Activated naive CD4-positive, alpha-beta T cell (primary cell): ENCODE measurements around the gene MYH7.
"Not testable (repeated sequence)": the region's sequence is repeated elsewhere in the genome, so short reads cannot be mapped to it uniquely, and the experiment has no call there.

Experiments
- DNase-seq, 4 experiments: peaks; one replicate each; lab custom pipeline; 2025; lab: John Stamatoyannopoulos, UW

MYH7 gene

DNA sequence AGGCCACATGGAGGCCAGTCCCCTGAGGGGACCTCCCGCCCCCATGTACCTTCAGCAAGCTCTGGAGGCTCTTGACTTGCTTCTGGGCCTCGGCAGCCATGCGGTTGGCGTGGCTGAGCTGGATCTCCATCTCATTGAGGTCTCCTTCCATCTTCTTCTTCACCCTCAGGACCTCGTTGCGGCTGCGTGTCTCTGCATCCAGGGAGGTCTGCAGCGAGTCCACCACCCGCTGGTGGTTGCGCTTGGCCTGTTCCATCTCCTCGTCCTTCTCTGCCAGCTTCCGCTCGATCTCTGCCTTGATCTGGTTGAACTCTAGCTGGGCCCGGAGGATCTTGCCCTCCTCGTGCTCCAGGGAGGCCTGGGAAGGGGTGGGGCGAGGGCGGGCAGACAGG lies 49.2 kb downstream of the MYH7 start:
- not testable (repeated sequence) for DNase-seq

DNA sequence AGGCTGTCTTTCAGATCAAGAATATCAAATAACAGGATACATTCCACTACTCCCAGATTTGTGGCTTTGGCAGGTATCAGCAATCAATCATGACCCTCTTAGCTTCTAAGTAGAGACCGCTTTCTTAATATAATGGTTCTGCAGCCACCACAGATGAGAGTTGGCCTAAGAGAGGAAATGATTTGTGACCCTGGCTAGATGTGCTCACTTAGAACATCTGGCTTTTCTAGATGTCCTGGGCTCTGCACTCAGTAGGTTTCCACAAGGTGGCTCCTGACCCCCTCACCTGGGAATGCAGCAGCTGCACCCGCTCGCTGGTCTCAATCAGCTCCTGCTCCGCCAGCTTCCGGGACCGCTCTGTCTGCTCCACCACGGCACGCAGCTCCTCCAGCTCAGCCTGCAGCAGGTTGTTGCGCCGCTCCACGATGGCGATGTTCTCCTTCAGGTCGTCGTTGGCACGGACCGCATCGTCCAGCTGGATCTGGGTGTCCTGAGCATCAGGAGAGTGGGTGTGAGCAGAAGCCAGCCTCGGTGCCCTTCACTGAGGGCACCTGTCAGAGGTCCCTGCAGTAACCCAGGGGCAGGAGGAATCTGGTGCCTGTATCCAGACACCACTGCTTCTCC lies 49.7 kb downstream of the MYH7 start:
- no peak for DNase-seq

DNA sequence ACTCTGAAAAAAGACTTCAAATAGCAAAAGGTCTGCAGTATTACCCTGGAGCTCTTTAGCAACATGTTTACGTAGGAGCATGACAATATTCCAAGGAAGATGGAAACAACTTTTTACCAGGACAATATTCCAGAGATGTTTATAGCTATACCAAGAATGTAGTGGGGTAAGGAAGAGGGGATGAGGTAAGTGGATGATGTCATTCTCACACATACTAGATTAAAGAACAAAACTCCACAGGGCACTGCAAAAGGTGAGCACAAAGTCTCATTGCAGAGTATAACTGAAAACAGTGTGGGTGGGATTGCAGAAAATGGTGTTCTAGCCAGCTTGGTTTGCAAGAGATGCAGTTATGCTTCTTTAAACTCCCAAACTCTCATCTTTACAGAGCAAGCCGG lies 50.2 kb downstream of the MYH7 start:
- no peak for DNase-seq

DNA sequence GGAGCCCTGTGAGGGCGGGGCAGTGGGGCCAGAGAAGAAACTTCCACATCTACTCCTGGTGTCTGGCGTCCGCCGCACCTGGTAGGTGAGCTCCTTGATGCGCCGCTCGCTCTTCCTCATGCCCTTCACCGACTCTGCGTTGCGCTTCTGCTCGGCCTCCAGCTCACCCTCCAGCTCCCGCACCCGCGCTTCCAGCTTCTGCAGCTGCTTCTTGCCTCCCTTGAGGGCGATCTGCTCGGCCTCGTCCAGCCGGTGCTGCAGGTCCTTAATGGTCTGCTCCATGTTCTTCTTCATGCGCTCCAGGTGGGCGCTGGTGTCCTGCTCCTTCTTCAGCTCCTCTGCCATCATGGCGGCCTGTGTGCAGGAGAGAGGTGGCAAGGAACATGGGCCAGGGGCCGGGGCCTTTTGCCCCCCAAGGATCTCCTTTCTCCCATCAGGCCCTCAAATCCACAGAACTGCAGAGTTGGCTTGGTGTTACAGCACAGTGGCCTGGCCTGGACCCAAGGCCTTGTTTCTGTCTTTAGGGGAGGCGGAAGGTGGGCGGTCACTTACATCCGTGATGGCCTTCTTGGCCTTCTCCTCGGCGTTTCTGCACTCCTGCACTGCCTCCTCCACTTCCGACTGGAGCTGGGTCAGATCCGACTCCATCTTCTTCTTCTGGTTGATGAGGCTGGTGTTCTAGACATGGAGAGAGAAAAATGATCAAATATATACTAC lies 50.9 kb downstream of the MYH7 start:
- no peak for DNase-seq

DNA sequence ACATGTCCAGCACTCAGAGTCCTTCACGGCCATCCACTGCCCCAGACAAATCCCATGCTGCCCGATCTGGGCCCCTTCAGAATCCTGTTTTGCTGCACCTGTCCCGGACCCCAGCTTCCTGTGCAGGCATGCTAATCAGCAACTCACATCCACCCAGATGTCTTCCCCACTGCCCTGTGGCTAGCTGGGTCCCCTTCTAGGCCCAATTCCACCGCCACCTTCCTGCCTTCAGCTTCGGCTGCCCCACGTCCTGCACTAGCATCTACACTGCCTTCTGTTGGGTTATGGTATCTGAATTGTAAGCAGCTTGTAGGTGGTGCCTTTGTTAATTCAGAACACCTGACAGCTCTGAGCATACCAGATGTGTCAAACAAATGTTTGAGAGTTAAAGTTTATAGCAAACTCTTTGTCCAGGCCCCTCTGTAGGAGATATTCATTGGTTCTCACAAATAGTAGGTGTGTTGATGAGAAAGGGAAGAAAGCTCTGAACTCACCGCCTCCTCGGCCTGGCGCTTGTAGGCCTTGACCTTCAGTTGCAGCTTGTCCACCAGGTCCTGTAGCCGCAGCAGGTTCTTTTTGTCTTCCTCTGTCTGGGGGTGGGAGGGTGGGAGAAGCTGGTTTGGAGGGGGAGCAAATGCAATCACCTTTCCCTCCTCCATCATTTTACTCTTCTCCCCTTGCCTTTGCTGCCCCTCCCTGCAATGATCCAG lies 52.6 kb downstream of the MYH7 start:
- DNase-seq = no peak

DNA sequence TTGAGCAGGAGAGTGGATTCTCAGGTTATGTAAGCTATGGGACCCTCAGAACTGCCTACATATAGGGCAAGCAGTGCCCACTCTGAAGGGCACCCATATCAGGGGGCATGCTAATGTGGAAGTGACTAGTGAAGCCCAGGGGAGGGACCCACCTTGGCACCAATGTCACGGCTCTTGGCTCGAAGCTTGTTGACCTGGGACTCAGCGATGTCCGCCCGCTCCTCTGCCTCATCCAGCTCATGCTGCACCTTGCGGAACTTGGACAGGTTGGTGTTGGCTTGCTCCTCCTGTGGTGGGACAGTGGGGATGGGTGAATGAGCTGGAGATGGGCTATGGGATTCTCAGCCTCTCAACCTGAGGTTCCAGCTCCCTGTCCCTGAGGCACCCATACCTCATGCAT lies 53.2 kb downstream of the MYH7 start:
- DNase-seq = no peak

DNA sequence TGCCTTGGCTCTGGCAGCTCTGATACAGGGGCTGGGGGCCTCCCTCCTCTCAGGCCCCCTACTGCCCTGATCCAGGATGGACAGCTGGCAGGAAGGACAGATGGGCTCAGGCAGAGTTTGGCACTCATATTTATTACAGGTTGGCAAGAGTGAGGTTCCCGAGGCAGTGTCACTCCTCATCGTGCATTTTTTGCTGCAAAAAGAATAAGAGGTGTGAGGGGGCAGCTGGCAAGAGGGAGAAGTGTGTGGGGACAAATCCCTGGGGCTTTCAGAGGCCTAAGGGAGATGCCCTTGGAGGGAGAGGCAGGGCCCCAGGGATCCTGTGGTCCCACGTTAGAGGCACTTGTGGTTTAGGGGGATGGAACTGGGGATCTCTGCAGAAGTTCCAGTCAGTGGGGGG lies 53.6 kb downstream of the MYH7 start:
- no peak for DNase-seq

DNA sequence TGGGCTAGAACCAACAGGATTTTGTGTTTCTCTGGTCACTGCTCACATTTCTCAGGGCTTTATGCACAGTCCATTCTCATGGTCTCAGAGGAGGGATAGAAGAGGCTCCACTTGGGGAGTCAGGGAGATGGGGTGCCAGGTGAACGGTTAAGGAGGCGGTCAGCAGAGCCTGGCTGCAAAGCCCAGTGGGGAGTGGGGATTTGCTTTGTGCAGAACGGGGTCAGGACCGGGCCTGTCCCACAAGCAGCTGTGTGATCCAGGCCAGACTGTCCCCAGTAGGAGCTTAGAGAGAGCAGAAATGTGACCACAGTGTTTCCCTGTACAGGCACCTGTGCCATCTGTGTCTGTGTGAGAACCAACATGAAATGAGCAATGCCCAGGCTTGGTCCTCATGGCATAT lies 54.5 kb downstream of the MYH7 start:
- DNase-seq = no peak

DNA sequence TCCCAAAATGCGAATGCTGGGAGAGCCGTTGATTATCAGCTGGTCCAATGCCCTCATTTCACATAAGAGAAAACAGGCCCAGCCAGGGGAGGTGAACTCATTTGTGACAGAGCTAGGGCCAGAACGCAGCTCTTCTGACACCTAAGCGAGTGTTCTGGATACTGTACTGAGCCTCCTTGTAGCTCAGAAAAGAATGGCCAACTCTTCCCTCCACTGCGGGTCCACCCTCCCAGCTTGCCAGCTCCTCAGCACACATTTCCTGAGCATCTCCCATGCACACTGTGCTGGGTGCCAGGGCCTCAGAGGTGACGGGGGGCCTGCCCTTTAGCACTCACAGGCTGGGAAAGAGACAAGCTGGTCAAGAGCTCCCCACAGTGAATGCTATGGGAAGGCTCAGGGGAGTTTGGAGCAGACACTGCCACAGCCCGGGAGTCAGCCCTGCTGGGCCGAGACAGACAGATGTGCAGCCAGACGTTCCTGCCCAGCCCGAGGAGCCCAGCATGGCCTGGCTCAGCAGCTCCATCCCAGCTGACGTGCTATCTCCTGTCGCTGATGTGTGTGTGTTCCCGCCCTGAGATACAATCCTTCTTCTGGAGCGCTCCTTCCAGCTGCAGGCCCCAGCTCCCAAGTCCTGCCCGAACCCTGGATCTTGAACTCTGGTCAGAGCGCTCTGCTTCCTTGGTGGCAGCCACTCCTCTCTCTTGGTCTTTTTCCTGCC lies 55.1 kb downstream of the MYH7 start:
- no peak for DNase-seq

DNA sequence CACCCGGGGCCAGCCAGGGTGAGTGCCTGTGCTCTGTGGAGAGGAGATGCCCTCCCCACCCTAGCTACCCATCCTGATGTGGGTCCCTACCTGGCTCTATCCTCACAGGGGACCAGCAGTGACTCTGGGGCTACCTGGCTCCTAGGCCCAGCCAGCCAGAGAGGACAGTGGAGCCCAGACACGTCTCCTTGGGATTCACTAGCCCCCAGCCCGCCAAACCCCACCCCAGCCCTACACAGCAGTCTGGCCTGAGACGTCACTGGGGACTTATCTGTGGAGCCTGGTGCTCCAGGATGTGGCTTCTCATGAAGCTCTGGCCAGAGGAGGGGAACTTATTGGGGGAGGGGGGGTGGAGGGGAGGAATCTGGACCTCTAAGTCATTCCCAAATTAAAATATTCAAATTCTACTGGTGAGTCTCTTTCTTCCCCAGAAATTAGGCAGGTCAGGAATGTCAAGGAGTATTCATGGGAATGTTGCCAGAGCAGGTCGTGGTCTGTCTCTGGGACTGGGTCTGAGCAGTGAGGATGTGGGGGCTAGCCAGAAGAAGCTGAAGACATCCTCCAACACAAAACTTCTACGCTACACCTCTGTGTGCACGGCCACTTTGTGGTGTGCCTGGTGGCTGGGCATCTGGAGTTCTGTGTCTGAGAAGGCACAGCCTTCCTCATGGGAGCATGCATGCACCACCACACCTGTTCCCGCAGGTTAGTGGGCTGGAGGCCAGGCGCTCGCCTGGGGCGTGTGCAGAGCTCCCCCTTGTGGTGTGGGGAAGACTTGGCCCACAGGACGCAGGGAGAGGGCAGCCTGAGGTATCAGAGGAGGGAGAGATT lies 55.9 kb downstream of the MYH7 start:
- DNase-seq = peak; percentile 19 to 62 (median 46)

DNA sequence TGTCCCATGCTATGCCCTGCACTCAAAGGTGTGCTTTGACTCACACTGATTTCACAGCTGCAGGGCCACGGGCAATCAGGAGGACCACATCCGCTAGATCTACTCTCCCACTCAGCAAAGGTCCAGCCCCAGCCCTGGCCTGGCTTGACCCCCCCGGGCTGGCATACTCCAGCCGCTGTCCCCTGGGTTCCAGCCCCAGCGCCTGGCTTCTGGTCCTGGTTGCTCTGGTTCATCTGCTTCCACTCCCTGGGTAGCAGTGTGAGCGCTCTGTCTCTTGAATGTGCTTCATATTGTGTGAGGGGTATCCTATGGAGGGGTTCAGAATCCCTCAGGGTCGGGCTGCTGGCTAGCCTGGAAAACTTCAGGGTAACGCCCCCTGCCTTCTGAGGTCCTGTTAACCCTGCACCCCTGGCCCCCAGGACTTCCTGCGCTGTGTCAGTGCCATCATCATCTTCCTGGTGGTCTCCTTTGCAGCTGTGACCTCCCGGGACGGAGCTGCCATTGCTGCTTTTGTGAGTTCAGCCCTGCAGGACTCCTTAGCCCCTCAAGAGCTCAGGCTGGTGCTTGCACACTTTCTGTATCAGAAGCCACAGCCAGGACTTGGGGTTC lies 56.7 kb downstream of the MYH7 start:
- no peak for DNase-seq

DNA sequence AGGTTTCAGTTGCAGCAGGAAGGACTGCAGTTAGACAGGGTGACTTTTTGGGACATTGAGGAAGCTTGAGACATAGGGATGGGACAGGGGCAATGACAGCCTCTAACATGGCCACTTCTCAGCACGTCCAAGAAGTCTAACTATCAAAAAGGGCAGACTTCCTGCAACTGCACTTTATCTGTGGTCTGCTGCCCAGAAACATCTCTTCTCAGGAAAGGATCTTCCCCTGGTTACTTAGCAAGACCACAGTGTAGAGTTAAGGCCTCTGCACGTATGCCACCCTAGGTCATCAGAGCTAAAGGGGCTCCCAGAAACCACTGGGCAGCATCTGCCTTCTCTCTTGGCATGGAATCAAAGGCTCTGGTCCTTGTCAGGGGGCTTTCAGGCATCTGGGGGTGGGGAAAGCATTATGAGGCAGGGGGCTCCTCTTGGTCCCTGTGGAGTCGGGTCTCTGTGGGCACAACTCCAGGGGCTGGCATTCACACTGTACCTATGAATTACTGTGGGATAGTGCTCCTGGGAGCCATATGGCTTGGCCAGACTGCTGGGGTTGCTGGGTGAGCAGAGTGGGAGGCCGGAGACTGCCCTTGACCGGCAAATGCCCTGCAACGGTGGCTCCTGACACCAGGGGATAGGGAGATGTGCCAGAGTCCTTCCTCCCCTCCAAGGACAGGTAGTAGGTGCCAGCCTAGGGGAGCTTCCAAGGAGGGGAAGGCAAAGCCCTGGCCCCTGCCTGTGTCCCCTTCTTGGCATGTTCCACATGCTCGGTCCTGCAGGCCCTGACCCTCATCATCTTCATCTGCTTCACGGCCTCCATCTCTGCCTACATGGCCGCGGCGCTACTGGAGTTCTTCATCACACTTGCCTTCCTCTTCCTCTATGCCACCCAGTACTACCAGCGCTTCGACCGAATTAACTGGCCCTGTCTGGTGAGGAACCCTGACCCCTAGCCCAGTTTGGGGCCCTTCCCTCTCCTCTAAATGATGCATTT lies 57.6 kb downstream of the MYH7 start:
- no peak for DNase-seq

DNA sequence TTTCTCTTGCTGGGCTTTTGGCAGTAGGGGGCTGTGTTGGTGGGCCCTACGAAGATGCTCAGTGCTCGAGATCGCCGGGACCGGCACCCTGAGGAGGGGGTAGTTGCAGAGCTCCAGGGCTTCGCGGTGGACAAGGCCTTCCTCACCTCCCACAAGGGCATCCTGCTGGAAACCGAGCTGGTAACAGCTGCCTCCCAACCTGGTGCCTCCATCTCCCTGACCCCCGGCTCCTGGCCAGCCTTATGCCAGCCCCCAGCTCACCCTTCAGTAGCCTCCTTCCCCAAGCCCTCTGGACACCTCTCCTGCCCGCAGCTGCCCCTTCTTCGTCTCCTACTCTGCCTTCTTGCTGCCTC lies 58.3 kb downstream of the MYH7 start:
- DNase-seq = no peak

DNA sequence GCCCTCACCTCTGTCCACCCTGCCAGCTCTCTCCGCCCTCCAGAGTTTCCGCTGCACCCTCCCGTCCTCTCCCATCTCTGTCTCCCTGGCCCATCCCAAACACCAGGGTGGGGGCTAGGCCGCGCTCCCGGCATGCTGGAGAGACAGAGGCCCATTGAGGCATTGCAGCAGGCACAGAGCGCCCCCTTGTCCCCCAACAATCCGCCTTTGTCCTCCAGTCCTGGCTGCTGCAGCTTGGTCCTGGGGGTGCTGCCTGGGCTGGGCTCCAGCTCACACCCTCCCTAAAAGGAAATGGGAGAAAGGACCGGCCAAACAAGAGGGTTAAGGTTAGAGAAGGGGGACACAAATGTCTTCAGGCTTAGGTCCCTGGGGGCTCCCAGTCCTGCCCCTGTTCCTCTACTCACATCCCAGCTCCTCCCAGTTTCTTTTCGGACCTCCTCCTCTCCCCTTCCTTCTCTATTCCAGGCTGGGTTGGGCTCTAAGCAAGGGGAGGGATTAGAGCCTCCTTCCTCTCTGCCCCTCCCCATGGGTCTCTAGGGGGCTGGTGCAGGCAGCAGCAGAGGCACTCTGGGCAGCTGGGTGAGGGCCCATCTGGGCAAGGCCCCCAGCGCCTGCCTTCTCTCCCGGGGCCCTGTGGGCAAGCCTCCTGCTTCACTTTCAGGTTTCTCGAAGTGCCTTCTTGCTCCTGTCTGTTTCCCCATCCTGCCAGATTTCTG lies 58.8 kb downstream of the MYH7 start, which contains the start of gene CMTM5:
TSS of gene CMTM5 (plus strand) at position 565 of the 716 bp plus-strand sequence. CDS start 206 bp downstream, outside the sequence.
- no peak for DNase-seq

DNA sequence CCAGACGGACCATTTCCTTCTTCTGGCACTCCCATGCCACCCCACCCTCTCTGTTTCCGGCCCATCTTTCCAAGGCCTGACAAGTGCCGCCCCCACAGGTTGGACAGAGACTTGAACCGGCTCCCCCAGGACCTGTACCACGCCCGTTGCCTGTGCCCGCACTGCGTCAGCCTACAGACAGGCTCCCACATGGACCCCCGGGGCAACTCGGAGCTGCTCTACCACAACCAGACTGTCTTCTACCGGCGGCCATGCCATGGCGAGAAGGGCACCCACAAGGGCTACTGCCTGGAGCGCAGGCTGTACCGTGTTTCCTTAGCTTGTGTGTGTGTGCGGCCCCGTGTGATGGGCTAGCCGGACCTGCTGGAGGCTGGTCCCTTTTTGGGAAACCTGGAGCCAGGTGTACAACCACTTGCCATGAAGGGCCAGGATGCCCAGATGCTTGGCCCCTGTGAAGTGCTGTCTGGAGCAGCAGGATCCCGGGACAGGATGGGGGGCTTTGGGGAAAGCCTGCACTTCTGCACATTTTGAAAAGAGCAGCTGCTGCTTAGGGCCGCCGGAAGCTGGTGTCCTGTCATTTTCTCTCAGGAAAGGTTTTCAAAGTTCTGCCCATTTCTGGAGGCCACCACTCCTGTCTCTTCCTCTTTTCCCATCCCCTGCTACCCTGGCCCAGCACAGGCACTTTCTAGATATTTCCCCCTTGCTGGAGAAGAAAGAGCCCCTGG lies 59.8 kb downstream of the MYH7 start:
- DNase-seq = no peak

DNA sequence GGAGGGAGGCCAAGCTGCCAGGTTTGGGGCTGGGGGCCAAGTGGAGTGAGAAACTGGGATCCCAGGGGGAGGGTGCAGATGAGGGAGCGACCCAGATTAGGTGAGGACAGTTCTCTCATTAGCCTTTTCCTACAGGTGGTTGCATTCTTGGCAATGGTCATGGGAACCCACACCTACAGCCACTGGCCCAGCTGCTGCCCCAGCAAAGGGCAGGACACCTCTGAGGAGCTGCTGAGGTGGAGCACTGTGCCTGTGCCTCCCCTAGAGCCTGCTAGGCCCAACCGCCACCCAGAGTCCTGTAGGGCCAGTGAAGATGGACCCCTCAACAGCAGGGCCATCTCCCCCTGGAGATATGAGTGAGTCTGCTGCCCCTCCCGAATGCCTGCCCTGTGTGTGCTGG lies 62.4 kb downstream of the MYH7 start:
- DNase-seq = no peak

DNA sequence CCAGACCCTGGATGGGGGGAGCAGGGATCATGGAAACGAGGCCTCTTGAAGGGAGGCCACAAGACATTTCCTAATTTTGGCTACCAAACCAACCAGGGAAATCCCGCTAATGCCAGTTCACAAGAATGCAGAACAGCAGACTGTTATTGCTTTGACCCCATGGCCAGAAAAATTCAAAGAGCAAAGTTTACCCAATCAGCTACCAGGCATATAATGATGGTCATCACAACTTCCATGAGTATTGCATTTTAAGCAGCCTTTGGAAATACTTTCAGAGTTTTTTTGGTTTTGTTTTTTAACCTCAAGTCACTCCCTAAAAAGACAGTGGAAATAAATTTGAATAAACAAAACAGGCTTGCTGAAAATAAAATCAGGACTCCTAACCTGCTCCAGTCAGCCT lies 63.0 kb downstream of the MYH7 start, which contains the start of gene IL25:
TSS of gene IL25 (plus strand) at position 301 of the 400 bp plus-strand sequence.
- no peak for DNase-seq

DNA sequence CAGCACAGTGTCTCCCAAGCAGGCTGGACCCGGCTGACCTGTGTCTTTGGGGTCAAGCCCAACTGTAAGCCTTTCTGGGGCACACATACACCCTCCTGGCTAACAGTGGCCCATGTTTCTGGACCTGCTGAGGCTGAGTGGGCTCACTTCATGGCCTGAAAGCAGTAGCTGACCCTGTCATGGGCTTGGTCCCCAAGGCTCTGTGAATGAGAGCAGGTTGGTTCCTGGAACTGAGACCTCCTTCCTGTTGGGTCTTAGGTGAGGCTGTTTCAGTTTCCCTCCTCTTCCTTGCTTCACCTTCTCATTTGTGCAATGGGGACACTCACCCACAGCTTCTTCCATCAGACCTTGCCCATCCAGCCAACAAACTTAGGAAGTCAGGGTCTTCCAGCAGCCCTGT lies 63.6 kb downstream of the MYH7 start:
- no peak for DNase-seq

DNA sequence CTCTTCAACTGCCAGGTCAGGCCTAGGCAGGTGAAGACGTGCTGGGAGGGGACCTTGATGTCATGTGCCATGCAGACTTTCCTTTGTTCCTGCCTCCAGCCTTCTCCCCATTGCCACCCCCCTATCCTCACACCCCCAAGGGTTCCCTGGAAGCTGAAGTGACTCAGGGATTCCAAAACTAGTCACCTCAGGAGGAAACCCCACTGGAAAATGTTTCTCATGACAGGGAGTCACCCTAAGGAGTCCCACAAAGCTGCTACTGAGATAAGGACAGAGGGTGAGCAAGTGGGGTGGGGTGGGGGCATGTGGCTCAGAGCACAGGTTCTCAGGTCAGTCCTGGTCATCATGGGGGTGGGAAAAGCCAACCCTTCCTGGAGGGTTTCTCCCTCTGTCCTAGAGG lies 65.2 kb downstream of the MYH7 start:
- no peak for DNase-seq
